DOHH2 (cell line): ENCODE measurements around the gene GALNT2.
A peak's percentile ranks its signal among the peaks of the same experiment; 100 is the strongest.

Experiments
- H3F3A ChIP-seq: fragments of 200-600 bp; sonication (generic), shearing (Covaris generic); 2 replicates; pipeline ENCODE4 v1.6.0; 2016; ENCODE audit warnings: antibody characterized with exemption, mild to moderate bottlenecking; ENCODE audit not compliant: control insufficient read depth, insufficient read depth
- H3K27ac ChIP-seq: fragments of 200-600 bp; sonication (generic); 2 replicates; pipeline ENCODE4 v1.5.1; 2014; ENCODE audit warnings: low read depth, mild to moderate bottlenecking, low read length, moderate library complexity
- H3K27me3 ChIP-seq: fragments of 200-600 bp; sonication (generic); 2 replicates; pipeline ENCODE4 v1.6.1; 2014; ENCODE audit warnings: mild to moderate bottlenecking, low read length, mixed read lengths; ENCODE audit not compliant: control insufficient read depth
- H3K36me3 ChIP-seq: fragments of 200-600 bp; sonication (generic); 2 replicates; pipeline ENCODE4 v1.6.1; 2014; ENCODE audit warnings: mild to moderate bottlenecking, low read length, moderate library complexity, mixed read lengths; ENCODE audit not compliant: control insufficient read depth
- H3K4me1 ChIP-seq: fragments of 200-600 bp; sonication (generic); 2 replicates; pipeline ENCODE4 v1.6.1; 2014; ENCODE audit warnings: mild to moderate bottlenecking, low read length, mixed read lengths; ENCODE audit not compliant: control insufficient read depth
- H3K4me2 ChIP-seq: fragments of 200-600 bp; sonication (generic); 2 replicates; pipeline ENCODE4 v1.6.0; 2014; ENCODE audit warnings: mild to moderate bottlenecking, low read length, moderate library complexity
- H3K4me3 ChIP-seq: fragments of 200-600 bp; sonication (generic); 2 replicates; pipeline ENCODE4 v1.5.1; 2014; ENCODE audit warnings: mild to moderate bottlenecking, low read length, mixed read lengths
- H3K79me2 ChIP-seq: fragments of 200-600 bp; sonication (generic); 2 replicates; pipeline ENCODE4 v1.6.1; 2014; ENCODE audit warnings: mild to moderate bottlenecking, low read length, mixed read lengths; ENCODE audit not compliant: control insufficient read depth
- H3K9me2 ChIP-seq: fragments of 200-600 bp; sonication (generic); replicated peaks from 2 replicates; pipeline ENCODE4 v1.6.1; 2014; ENCODE audit warnings: mild to moderate bottlenecking, low read length, mixed read lengths; ENCODE audit not compliant: control insufficient read depth
- H3K9me3 ChIP-seq: fragments of 200-600 bp; sonication (generic); 2 replicates; pipeline ENCODE4 v1.6.1; 2014; ENCODE audit warnings: antibody characterized with exemption, low read length, mixed read lengths; ENCODE audit not compliant: control insufficient read depth, insufficient read depth
- H4K20me1 ChIP-seq: fragments of 200-600 bp; sonication (generic); 2 replicates; pipeline ENCODE4 v1.6.0; 2014; ENCODE audit warnings: low read depth, mild to moderate bottlenecking, antibody characterized with exemption, low read length, moderate library complexity; ENCODE audit not compliant: control insufficient read depth, insufficient read depth
- CTCF ChIP-seq: fragments of 200-600 bp; sonication (generic); IDR thresholded peaks from one replicate; pipeline ENCODE4 v1.5.1; 2014; ENCODE audit warnings: antibody characterized with exemption, mild to moderate bottlenecking, low read depth, low read length; ENCODE audit not compliant: poor library complexity, severe bottlenecking
- EZH2phosphoT487 ChIP-seq: fragments of 200-600 bp; sonication (generic); IDR thresholded peaks from 2 replicates; pipeline ENCODE4 v1.6.1; 2017; ENCODE audit warnings: borderline replicate concordance, mild to moderate bottlenecking, antibody characterized with exemption, low read length, moderate library complexity, mixed read lengths

The GALNT2 gene

GRCh38 chr1:230210981-230211336, 143.9 kb downstream of the GALNT2 start:
- Histone ChIP-seq H3K27ac (no peak overlapping the region), H3K4me2 (no peak overlapping the region), H3K9me2 (no peaks in the 10 kb centered on the region), H3K27me3 (no peaks in the 10 kb centered on the region), H3K4me1 (peaks cover 41% of the 10 kb centered on the region), H3K36me3 (peaks cover 9% of the 10 kb centered on the region), H3K9me3 (no peaks in the 10 kb centered on the region; the same call in 1 of the 2 replicates), H4K20me1 (no peaks in the 10 kb centered on the region), H3K79me2 (peaks cover 29% of the 10 kb centered on the region), H3K4me3 (no peak overlapping the region), H3F3A (peaks cover 7% of the 10 kb centered on the region; the same call in 1 of the 2 replicates)
- TF ChIP-seq CTCF: no peak
- no peak for TF ChIP-seq EZH2phosphoT487

- no peak for TF ChIP-seq EZH2phosphoT487
- no peak for TF ChIP-seq CTCF
- Histone ChIP-seq H3K79me2 (peaks cover 30% of the 10 kb centered on the region), H3K9me3 (no peaks in the 10 kb centered on the region; the same call in 1 of the 2 replicates), H3K9me2 (no peaks in the 10 kb centered on the region), H3K36me3 (peaks cover 9% of the 10 kb centered on the region), H3K27ac (peak overlapping the region; percentile 32), H3K4me1 (peaks cover 41% of the 10 kb centered on the region), H3K27me3 (no peaks in the 10 kb centered on the region), H3K4me3 (peak overlapping the region; percentile 47), H4K20me1 (no peaks in the 10 kb centered on the region), H3F3A (peaks cover 7% of the 10 kb centered on the region; the same call in 1 of the 2 replicates), H3K4me2 (peak overlapping the region; percentile 62)
Measured at GRCh38 chr1:230211436-230212145, 144.6 kb downstream of the GALNT2 start.

GRCh38 chr1:230212405-230212936, 145.4 kb downstream of the GALNT2 start:
- Histone ChIP-seq H3K79me2 (peaks cover 30% of the 10 kb centered on the region), H3F3A (peaks cover 7% of the 10 kb centered on the region; the same call in 1 of the 2 replicates), H3K4me3 (peak overlapping the region; percentile 47), H3K4me2 (peak overlapping the region; percentile 62), H3K4me1 (peaks cover 41% of the 10 kb centered on the region), H4K20me1 (no peaks in the 10 kb centered on the region), H3K36me3 (peaks cover 9% of the 10 kb centered on the region), H3K9me2 (no peaks in the 10 kb centered on the region), H3K27ac (peak overlapping the region; percentile 32), H3K27me3 (no peaks in the 10 kb centered on the region), H3K9me3 (no peaks in the 10 kb centered on the region; the same call in 1 of the 2 replicates)
- no peak for TF ChIP-seq EZH2phosphoT487
- TF ChIP-seq CTCF: no peak
